Caco-2 (cell line): ENCODE results near the gene FXYD2. TPM values are rescaled to one million over a fixed set of nuclear protein-coding genes. Genes with fewer than 3 reads are reported as not detected.

Source experiments
- BruUV-seq: library from RNA; stranded (reverse); fragments of 400-500 nt; replicated peaks from 2 replicates; lab custom pipeline; 2021; lab: Mats Ljungman, UMichigan
- CTCF ChIA-PET: fragments of 300-600 bp; sonication (Branson Sonifier 250); formaldehyde crosslinking; loops from one replicate; lab custom pipeline; 2022; ENCODE audit warnings: antibody characterized with exemption; lab: Charles Lee
- POLR2A ChIA-PET: fragments of 300-600 bp; sonication (Branson Sonifier 250); formaldehyde crosslinking; loops from one replicate; lab custom pipeline; 2022; ENCODE audit warnings: antibody characterized with exemption; lab: Charles Lee
- DNase-seq, 2 experiments: peaks; one replicate each; pipeline versions ENCODE4 v3.0.0 to v3.0.0-alpha.2; 2020 to 2022
- H3K27me3 ChIP-seq: replicated peaks from 2 replicates; pipeline ENCODE4 v1.6.0; 2011; ENCODE audit warnings: low read length; ENCODE audit not compliant: control insufficient read depth, insufficient read depth
- H3K36me3 ChIP-seq: 2 replicates; pipeline ENCODE4 v1.5.1; 2011; ENCODE audit warnings: low read length; ENCODE audit not compliant: control insufficient read depth, insufficient read depth
- H3K4me1 ChIP-seq: fragments of 250-450 bp; sonication (Bioruptor Pico); 2 replicates; pipeline ENCODE4 v1.5.1; 2020; ENCODE audit warnings: mild to moderate bottlenecking
- H3K4me3 ChIP-seq: 2 replicates; pipeline ENCODE4 v1.5.1; 2011; ENCODE audit warnings: low read depth, mild to moderate bottlenecking, control low read depth, low read length
- H3K9me3 ChIP-seq: fragments of 250-450 bp; sonication (Bioruptor Pico); 2 replicates; pipeline ENCODE4 v1.5.1; 2020; ENCODE audit warnings: mild to moderate bottlenecking, moderate library complexity
- H3K27ac Mint-ChIP-seq: one replicate; pipeline ENCODE4 v1.8.0; 2022; ENCODE audit warnings: mixed read lengths; ENCODE audit not compliant: unreplicated experiment
- H3K27me3 Mint-ChIP-seq: one replicate; pipeline ENCODE4 v1.8.0; 2022; ENCODE audit warnings: mixed read lengths; ENCODE audit not compliant: insufficient read depth, unreplicated experiment
- H3K36me3 Mint-ChIP-seq: one replicate; pipeline ENCODE4 v1.8.0; 2022; ENCODE audit warnings: mild to moderate bottlenecking, mixed read lengths; ENCODE audit not compliant: insufficient read depth, unreplicated experiment
- H3K4me1 Mint-ChIP-seq: one replicate; pipeline ENCODE4 v1.8.0; 2022; ENCODE audit warnings: low read depth, mixed read lengths; ENCODE audit not compliant: unreplicated experiment
- H3K4me3 Mint-ChIP-seq: one replicate; pipeline ENCODE4 v1.8.0; 2022; ENCODE audit warnings: mild to moderate bottlenecking, moderate library complexity, mixed read lengths; ENCODE audit not compliant: unreplicated experiment
- H3K9me3 Mint-ChIP-seq: one replicate; pipeline ENCODE4 v1.8.0; 2022; ENCODE audit warnings: mixed read lengths; ENCODE audit not compliant: unreplicated experiment
- CTCF ChIP-seq, 2 experiments: fragments of 200-600 bp in 1 of 2; IDR thresholded peaks; 1 replicate in 1 of 2; 2 replicates in 1 of 2; pipeline versions ENCODE4 v1.5.1 to v1.8.0; 2011 to 2022; ENCODE audit warnings: antibody characterized with exemption in 1 of 2, control low read depth in 1 of 2, inconsistent platforms in 1 of 2, low read depth in 1 of 2, low read length in 1 of 2, mild to moderate bottlenecking in 1 of 2, moderate library complexity in 1 of 2; ENCODE audit not compliant: insufficient read depth in 1 of 2, severe bottlenecking in 1 of 2, unreplicated experiment in 1 of 2
- intact Hi-C: fragments of 100-400 bp; cut with micrococcal nuclease; formaldehyde crosslinking; loops from one replicate; pipeline ENCODE4 v1.10.0; 2022; ENCODE audit not compliant: unreplicated experiment
- total RNA-seq: library from RNA; stranded (reverse); gene quantifications from 2 replicates; pipeline ENCODE4 v1.2.3, GENCODE V29; 2022

FXYD2 gene
- total RNA-seq, 1 experiment from 2014 or later, result 0.48 TPM

GRCh38 chr11:117819096-117820040 is 5.2 kb downstream of the FXYD2 start:
- H3K36me3 ChIP-seq, result no peaks in the 10 kb centered on the region
- Mint-ChIP-seq H3K27ac (no peak overlapping the region), H3K4me3 (no peak overlapping the region), H3K9me3 (no peaks in the 10 kb centered on the region), H3K36me3 (no peaks in the 10 kb centered on the region), H3K27me3 (no peaks in the 10 kb centered on the region), H3K4me1 (peaks cover 14% of the 10 kb centered on the region)
- CTCF ChIA-PET, result interaction anchor here (0.6 to 6.4 kb wide), 26 partner anchors 9 to 393 kb away, joined by 3 to 113 read pairs (median 4); partner anchors contain the start of genes FXYD6, IL10RA and TMPRSS13
- H3K27me3 ChIP-seq, result no peaks in the 10 kb centered on the region
- no peaks in the 10 kb centered on the region for H3K9me3 ChIP-seq
- POLR2A ChIA-PET, result interaction anchor here (0.6 kb wide), 1 partner anchor 88 kb away, joined by 3 read pairs; no protein-coding TSS in a partner anchor
- H3K4me3 ChIP-seq, result no peak overlapping the region
- TF ChIP-seq CTCF (IDR thresholded peaks at IDR 0.05; ENCODE audit: insufficient read depth in 1 of 2, low read depth in 1 of 2, low read length in 1 of 2, severe bottlenecking in 1 of 2, unreplicated experiment in 1 of 2), result peak; percentile 87 to 98
- DNase-seq, result peak; percentile 86 to 88
- BruUV-seq, result no TSS peak
- peaks cover 48% of the 10 kb centered on the region for H3K4me1 ChIP-seq
- intact Hi-C loops, result loop anchor here (1.0 kb wide), 4 partner anchors 25 to 234 kb away; no protein-coding TSS in a partner anchor

GRCh38 chr11:117818041-117818873 is 6.3 kb downstream of the FXYD2 start:
- no peak for DNase-seq
- H3K4me3 Mint-ChIP-seq, result no peak overlapping the region
- H3K36me3 ChIP-seq, result no peaks in the 10 kb centered on the region
- no peak overlapping the region for H3K4me3 ChIP-seq
- no peaks in the 10 kb centered on the region for H3K27me3 Mint-ChIP-seq
- CTCF ChIA-PET, result interaction anchor here (0.6 to 6.4 kb wide), 43 partner anchors 10 to 392 kb away, joined by 3 to 122 read pairs (median 4); partner anchors contain the start of genes FXYD6, IL10RA and TMPRSS13
- POLR2A ChIA-PET, result interaction anchor here (0.6 kb wide), 1 partner anchor 89 kb away, joined by 3 read pairs; no protein-coding TSS in a partner anchor
- H3K9me3 Mint-ChIP-seq, result no peaks in the 10 kb centered on the region
- H3K4me1 Mint-ChIP-seq, result peaks cover 21% of the 10 kb centered on the region
- peaks cover 52% of the 10 kb centered on the region for H3K4me1 ChIP-seq
- no peaks in the 10 kb centered on the region for H3K36me3 Mint-ChIP-seq
- H3K27me3 ChIP-seq, result no peaks in the 10 kb centered on the region
- peak in 1 of 2 experiments; percentile 4 for TF ChIP-seq CTCF (IDR thresholded peaks at IDR 0.05; ENCODE audit: insufficient read depth in 1 of 2, low read depth in 1 of 2, low read length in 1 of 2, severe bottlenecking in 1 of 2, unreplicated experiment in 1 of 2)
- no peak overlapping the region for H3K27ac Mint-ChIP-seq
- no TSS peak for BruUV-seq
- no peaks in the 10 kb centered on the region for H3K9me3 ChIP-seq
- intact Hi-C loops, result no loop called here
